Activated CD4-positive, alpha-beta T cell treated with anti-CD3 and anti-CD28 coated beads, Interleukin-2, amount 50 U/mL, for 4 hours (primary cell): ENCODE measurements around the gene SLAMF8.

Experiments used
- DNase-seq, 2 experiments: peaks; one replicate each; pipeline ENCODE4 v3.0.0-alpha.2; 2020

SLAMF8 gene

GRCh38 chr1:159821171-159821867 lies 5.4 kb upstream of the SLAMF8 start:
- DNase-seq: no peak

GRCh38 chr1:159823406-159823805 lies 3.3 kb upstream of the SLAMF8 start:
- DNase-seq: no peak

DNA sequence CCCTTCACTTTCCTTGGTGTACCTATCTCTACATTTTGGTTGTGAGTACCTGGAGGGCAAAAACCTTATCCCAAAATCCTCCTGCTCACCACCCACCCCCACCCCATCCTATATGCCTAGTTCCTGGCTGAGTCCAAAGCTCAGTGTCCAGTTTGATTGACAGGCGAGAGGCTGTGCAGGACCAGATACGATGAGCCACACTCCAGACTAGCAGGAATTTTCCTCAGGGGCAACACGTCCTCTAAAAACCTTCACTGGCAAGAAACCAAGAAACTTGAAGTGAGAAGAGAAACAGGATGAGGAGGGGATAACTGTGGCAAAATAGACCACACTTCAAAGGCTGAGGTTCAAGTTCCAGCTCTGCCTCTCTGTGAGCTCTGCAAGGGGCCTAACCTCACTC lies 1.1 kb upstream of the SLAMF8 start:
- DNase-seq: no peak

DNA sequence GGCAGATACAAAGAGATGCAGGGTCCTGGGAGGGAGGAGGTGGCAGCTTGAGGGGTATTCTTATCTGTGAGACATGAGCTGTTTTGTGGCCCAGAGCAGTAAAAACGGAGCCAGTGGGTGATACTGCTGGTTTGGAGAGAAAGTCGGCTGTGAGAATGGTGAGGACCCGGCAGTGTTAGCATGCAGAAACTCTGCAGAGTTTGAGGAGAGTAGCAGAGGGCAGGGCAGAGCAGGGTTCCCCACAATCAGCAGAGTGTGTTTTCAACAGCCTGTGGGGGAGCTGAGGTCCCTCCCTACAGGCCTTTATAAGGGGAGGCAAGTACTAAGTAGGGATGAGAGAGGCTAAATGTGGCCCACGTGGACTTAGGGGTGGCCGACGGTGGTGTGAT lies 423 bp downstream of the SLAMF8 start:
- DNase-seq: no peak

GRCh38 chr1:159827549-159827948 lies 876 bp downstream of the SLAMF8 start:
- DNase-seq: no peak

- no peak for DNase-seq
These were observed 1.5 kb downstream of the SLAMF8 start for GRCh38 chr1:159828176-159828575.

DNA sequence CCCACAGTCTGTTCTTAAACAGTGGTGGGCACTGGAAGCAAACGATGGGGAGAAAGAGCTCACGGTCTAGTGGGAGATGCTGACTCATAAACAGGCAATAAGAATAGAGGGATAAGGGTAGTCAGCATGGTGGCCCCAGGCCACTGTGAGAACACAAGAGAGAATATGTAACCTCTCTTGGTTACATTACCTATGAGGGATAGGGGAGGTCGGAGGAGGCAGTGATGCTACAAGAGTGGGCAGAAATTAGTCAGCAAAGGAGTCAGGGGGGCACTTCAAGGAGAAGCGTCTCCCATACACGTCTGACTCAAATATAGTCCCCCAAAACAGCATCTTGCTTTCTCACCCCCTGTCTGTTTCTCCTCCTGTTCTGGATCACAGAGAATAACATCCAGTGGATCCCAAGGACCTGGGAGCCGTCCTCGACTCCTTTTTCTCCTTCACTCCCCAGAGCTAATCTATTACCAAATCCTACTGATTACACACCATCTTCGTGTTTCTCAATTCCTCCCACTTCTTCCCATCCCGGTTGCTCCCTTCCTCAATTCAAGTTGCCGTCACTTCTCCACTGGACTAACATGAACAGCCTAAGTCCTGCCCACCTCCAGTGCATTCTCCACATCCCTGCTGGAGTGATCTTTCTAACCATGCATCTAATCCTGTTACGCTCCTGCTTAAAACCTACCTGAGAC lies 2.1 kb downstream of the SLAMF8 start:
- DNase-seq: no peak

- no peak for DNase-seq
These were observed 2.6 kb downstream of the SLAMF8 start for GRCh38 chr1:159829273-159829634.

GRCh38 chr1:159829822-159830465 lies 3.3 kb downstream of the SLAMF8 start:
- DNase-seq: no peak

DNA sequence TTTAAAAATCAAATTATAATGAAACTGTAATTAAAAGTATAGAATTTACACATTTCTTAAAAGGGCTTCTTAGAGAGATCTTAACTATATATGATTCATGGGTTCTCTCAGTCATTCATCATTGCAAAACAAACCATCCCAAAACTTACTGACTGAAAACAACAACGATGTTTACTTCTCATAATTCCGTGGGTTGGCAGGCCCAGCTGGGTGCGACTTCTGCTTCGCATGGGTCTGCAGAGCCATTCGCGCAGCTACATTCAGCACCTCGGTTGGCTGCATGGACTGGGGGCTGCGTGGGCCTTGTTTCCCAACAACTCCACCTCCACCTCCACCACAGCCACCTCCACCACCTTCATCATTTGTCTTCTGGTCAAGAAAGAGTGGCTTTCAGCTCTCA lies 4.0 kb downstream of the SLAMF8 start:
- no peak for DNase-seq

- no peak for DNase-seq
These were observed 4.9 kb downstream of the SLAMF8 start for GRCh38 chr1:159831412-159832141.

GRCh38 chr1:159832309-159832708 lies 5.6 kb downstream of the SLAMF8 start:
- no peak for DNase-seq

DNA sequence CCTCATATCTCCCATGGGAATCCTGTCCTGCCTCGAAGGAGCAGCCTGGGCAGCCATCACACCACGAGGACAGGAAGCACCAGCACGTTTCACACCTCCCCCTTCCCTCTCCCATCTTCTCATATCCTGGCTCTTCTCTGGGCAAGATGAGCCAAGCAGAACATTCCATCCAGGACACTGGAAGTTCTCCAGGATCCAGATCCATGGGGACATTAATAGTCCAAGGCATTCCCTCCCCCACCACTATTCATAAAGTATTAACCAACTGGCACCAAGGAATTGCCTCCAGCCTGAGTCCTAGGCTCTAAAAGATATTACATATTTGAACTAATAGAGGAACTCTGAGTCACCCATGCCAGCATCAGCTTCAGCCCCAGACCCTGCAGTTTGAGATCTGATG lies 8.7 kb downstream of the SLAMF8 start:
- no peak for DNase-seq

- DNase-seq: no peak
These were observed 9.3 kb downstream of the SLAMF8 start for GRCh38 chr1:159835862-159836525.

DNA sequence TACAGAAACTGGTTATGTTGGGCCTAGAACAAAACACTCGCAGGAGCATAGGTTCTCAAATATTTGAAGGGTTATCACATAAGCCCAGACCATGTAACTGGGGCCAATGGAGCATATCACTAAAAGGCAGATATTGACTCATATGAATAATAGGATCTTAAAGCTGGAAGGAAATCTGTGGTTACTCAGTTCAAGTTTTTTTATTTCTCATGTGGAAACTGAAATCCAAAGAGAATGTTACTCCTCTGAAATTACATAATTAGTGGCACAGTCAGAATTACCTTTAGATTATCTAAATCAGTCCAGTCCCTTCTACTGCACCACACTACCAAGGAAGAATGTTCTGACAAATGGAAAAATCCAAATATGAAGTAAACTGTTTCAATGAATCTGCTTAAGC lies 12.0 kb downstream of the SLAMF8 start:
- DNase-seq: no peak

- DNase-seq: no peak
These were observed 12.6 kb downstream of the SLAMF8 start for GRCh38 chr1:159839116-159839849.

DNA sequence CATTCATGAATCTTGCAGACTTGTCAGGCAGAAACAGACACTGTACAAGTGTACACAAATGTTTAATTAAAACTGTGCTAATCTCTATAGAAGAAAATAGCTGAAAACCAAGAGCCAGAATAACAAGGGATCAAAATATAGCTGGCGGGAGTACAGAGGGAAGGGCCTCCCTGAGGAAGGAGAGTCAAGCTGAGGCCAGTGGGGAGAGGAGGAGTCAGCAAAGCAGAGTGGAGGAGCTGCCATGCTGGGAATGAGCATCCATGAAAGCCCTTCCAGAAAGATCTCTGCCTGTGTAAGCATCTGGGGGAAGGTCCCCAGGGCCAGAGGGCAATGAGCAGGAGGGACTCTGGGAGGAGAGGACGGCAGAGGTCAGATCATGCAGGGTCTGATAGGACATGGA lies 15.1 kb downstream of the SLAMF8 start:
- no peak for DNase-seq

- DNase-seq: no peak
These were observed 16.8 kb downstream of the SLAMF8 start for GRCh38 chr1:159843459-159843858.

- DNase-seq: no peak
These were observed 19.3 kb downstream of the SLAMF8 start for GRCh38 chr1:159845751-159846629.

- no peak for DNase-seq
These were observed 20.6 kb downstream of the SLAMF8 start for GRCh38 chr1:159847231-159847630.

DNA sequence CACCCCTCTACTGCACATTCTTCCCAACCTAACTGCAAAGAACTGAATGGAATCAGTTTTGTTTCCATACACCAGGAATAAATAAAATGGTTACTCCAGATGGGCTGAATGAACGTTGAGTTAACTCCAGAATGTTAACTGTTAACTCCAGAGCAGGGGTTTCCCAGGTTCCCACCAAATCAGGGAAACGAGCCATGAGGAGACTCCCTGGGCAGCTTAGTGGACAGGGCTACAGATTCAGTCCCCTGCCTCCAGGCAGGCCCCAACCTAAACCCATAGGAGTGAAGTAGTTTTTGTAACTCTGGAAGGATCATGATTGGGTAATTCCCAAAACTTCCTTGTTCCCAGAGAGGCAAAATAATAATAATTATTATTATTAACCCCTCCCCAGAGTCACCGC lies 21.7 kb downstream of the SLAMF8 start:
- DNase-seq: no peak
